Measurements from ENCODE around the gene STARD5.

- no peak for TF ChIP-seq EZH2 (IDR thresholded peaks at IDR 0.05)
- TF ChIP-seq FOXP2 (optimal IDR thresholded peaks at IDR 0.05; ENCODE audit: control extremely low read depth, extremely low read length, insufficient read depth), result no peak
These were observed 19.7 kb downstream of the STARD5 start for GRCh38 chr15:81304226-81304625.
